HG02870 (cell line): ENCODE data around the gene MDFI.

ENCODE experiments used
- ATAC-seq: cut with Tn5 transposase; IDR thresholded peaks from one replicate; pipeline ENCODE4 v1.9.1; 2021; ENCODE audit warnings: mild to moderate bottlenecking, moderate library complexity; ENCODE audit not compliant: unreplicated experiment

Gene MDFI

DNA sequence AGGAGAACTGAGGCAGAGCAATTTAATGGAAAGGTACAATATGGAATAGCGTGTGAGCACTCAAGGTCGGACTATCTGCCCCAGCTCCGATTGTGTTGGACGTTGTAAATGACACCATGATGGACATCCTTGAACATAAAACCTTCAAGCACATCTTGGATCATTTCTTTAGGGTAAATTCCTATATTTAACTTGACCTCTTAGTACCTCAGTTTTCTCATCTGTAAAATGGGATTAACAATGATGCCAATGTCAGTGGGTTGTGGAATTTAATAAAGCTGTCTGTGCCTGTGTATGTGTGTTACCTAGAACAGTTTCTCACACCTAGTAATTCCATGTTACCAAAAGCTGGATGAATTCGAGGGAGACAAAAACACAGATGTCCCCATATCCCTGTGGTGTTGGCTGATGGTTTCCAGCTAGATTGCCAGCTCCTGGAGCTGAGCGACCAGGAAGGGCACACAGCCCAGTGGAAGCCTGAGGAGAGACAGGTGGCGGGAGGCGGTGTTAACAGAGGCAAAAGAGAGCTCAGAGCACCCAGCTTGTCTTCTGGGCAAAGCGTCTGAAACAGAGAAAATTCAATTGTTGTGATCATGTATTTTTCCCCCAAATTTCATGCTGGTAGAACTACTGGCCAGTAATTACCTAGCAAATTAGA, 32.6 kb downstream of the MDFI start:
- no peak for ATAC-seq

DNA sequence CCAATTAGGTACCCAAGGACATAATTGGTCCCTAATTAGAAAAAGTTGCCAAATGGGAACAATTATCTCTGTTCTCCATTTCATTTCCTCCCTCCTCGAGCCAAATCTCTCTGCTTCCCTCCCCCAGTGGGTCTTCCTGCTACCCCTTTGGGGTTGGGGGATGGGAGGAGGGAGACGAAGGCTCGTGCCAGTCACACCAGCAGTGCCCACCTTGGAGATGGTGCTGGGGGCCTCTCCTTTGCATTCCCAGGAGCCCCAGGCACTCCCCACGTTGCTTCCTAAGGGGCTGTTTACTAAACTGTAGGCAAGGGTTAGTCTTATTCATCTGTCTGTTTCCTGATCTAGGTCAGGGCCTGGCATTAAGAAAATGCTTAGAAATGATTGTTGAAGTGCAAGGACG, 33.1 kb downstream of the MDFI start:
- no peak for ATAC-seq

DNA sequence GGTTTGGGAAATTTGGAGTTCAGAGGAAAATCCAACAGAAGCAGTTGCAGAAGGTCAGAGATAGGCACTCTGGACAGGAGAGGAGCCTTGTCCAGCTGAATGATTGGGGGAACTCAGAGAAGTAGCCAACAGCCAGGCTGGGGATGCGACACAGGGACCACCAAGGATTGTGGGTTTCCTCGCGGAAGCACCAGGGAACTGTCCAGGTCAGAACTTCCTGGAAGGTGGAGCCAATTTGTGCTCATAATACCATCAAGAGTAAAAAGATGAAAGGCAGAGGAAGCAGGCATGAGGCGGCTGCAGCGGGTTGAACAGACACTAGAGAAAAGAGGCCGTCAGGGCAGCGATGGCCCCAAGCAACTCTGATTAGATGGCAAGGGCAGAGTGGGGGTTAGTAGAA, 33.7 kb downstream of the MDFI start:
- no peak for ATAC-seq

DNA sequence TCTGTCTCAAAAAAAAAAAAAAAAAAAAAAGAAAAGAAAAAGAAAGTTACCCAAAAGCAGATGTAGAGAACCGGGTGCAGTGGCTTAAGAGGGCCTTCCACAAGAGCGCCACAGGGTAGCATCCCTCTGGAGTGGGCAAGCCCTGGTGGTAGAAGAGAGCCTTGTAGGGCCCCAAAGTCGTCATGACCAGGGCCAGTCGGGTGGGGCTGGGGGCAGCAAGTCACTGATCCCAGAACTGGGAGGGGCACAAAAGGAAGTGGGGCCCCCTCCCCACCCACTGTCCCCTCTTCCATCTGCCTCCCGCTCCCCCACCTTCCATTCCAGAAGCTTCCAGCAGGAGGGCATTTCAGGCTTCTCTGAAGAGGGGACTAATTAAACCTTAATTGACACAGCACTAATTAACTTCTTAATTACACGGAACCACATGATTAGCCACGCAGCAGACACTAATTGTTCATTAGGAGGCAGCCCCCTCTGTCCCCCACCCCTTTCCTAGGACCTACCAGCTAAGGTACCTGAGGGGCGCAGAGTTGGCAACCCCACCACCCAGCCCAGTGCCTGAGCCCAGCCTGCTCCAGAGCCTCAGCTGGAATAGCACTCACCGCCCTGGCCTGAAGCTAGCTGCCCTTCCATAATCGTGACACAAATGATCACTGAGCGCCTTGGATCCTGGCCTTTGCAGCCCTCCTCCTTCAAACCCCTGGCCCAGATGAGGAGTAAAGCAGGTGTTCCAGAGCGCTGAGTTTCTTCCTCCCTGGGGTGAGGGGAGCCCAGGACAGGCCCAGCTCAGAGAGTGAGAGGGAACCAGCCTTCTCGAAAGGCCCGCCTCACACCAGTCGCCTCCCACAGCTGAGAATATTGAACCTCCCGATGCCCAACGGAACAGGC, 34.8 kb downstream of the MDFI start:
- ATAC-seq = no peak

DNA sequence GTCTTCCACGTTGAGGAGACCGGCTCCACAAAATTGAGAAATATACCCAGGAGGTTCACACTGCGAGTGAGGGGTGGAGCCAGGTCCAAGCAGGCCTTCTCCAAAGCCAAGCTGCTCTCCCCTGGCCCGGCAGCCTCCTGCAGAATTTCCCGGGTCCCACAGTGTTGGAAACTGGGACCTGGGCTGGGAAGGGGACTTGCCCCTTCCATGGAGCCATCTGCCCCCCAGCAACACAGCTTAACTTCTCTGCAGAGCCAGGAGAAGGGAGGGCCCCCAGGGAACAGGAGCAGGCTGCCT, 35.4 kb downstream of the MDFI start:
- ATAC-seq = no peak

DNA sequence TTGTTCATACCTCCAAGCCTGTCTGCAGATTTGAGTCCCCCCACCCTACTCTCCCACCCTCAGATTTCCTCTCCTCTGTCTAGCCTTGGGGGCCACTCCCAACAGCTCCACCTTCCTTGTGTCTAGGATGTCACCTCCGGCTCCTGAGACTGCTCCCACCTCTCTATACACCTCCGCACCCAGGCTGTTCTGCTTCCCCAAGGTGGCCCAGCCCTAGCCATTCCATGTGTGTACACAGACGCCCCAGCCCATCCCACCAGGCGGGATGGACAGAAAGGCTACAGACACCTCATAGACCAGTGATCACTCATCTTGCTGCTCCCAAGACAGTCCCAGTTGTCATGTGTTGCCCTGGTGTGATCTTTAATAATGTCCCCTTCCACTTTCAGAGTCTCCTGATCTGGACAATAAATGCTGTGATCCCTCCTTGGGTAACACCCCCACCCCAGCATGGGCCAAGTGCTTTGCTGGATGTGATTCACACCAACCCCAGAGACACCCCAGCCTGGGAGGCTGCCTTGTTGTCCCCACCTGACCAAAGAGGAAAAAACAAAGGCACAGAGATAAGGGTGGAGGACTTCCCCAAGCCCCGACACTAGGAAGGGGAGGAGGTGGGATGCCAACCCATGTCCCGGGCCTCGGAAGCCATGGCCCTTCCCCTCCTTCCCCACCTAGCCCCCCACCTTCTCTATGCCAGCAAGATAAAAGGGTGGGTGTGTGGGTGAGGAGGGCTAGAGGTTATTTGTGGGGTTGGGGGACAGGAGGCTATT, 36.1 kb downstream of the MDFI start:
- ATAC-seq = no peak

DNA sequence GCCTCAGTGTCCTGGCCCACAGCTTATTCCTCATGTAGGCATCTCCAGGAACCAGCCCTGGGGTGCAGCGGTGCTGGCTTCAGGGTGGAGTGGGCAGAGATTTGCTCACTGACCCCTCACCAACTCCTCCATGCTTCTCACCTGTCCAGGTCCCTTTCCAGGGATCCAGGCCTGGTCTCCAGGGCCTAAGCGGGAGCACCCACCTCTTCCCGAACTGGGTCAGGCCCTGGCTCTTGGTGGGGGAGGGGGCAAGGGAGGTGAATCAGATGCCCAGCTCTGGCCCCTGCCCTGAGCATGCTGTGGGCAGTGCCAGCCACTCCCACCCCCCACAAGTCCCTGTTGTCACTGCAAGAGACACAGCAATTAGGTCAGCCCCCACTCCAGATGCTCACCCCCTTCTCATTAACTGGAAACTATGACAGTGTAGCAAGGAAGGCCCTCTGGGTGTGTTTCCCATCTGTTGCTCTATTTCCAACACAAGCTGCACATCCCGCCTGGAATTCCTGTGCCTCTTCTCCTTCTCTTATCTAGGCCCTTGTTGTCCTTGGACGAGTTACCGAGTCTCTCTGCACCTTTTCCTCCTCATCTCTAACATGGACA, 37.0 kb downstream of the MDFI start:
- ATAC-seq = no peak

DNA sequence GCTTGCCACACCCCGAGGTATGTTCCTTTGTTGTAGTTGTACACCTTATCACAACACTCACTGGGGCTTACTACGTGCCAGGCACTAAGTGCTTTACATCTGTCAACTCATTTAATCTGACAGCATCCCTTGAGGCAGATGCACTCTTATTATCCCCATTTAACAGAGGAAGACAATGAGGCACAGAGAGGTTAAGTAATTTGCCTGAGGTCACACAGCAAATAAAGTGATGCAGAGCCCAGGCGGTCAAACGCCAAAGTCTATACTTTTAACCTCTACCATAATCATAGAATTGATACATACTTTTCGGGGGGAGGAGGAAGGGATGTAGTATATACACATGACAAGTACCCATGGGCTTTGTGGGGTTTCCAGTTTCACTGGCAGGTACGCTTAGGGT, 37.7 kb downstream of the MDFI start:
- ATAC-seq = no peak

DNA sequence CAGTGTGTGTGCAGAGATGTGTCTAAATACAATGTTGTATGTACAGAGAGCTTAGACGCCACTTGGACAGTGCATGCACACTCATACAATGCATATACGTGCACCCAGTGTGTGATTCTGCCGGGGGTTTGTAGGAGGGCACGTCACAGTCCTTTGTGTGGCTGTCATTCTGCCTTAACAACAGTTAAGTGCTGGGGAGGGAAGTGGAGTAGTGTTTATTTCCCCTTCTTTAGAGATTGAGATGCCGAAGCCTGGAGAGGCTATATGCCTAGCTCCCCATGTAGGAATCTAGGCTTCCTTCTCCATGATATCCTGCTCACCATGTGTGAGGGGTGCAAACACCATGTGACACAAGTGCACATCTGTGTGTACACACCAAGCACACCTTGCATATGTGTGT, 38.2 kb downstream of the MDFI start:
- ATAC-seq = no peak

DNA sequence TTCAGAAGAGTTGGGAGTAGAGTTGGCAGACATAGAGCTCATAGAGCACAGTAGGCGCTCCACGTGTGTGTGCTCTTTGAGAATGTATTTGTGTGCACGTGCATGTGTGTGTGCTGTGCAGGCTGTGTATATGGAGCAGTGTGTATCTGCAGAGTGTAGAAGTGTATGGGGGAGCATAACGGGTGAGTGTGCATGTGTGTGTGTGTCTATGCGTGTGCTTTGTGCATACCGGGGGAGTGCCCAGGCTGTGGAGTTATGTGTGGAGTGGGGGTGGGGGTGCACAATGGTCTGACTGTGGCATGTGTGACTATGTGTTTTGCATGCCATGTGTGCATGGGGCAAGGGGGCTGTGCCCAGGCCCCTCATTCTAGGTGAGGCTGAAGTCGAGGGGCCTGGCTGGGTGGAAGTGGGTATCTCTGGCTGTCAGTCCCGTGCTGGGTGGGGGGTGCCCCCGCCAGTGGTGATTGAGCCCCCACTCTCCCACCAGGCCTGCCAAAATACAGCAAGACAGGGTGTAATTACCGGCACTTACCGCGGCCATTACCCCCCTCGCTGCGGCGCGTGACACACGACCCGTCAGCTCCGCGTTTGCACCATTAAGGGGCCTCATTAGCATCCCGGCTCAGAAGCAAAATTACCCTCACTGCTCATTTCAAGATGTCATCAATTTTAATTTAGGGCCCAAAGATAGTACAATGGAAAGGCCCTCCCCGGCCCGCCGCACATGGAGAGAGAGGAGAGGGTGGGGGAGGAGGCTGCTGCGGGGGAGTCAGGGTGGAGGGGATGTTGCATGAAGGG, 39.1 kb downstream of the MDFI start:
- ATAC-seq = no peak

DNA sequence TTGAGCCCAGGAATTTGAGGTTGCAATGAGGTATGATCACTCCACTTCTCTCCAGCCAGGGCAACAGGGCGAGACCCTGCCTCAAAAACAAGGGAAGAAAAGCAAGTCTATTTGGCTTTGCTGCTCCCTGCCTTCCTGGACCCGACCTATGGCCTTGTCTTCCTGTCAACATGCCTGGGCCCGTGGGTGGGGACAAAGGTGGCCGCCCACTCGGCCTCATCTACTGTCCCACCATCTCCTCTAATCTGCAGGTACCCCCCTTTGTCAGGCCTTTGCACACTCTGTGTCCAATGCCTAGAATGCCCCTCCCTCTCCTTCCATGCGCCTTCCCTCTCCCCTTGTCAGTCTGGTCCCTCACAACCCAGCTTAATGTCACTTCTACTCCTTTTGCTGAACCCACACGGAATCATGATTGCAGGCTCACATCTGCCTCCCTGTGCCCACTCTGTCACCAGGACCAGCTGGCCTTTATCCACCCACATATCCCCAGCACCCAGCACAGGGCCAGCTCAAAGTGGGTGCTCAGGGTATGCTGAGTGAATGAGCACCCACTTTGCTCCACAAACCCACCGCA, 40.3 kb downstream of the MDFI start:
- no peak for ATAC-seq

DNA sequence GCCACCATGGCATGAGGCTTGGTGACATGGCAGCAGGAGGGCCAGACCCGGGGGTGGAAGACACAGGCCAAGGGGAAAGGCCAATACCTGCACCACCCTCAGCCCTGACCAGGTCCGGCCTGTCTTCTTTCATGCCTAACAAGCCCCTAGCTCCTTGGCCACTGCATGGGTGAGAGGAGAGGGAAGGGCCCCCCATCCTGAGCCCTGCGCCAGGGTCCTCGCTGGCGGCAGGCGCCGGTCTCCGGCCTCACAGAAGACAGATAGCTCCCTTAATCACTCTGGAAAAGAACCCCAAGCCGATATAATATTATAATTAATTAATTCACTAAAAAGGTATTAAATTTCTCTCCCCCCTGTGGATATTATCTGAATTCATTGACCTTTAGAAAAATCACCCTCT, 41.4 kb downstream of the MDFI start:
- ATAC-seq = no peak

DNA sequence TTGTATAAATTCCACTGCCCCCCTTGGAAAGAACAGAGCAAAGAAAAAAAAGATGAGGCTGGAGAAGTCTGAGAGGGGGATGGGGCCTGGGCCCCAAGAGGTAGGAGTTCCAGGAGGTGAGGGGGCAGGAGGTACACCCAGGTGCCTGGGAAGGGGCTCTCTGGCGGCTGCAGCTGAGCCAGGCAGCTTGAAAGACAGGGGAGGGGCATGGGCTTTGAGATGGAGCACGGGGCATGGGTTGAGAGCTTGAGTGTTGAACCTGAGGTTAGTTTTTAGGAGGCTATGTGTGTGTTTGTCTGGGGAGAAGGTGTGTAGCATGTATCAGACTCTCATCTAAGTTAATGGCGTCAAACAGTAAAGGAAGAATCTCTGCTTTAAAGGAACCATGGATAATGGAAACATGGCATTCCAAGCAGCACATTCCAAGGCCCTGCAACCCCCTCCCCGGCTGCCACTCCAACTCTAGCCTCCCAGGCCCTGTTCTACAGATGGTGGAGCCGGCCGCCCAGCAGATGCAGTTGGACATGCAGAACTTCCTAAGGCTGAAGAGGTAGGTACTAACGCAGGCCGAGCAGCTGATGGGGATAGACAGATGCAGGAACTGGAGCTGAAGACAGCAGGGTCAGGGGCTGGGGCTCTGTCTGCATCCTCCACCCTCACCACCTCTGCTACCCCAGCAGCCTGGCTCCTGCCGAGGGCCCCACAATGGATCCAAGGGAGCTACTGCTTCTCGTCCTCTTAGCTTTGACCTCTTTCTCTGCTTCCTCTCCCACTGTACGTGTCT, 42.1 kb downstream of the MDFI start:
- ATAC-seq = no peak

DNA sequence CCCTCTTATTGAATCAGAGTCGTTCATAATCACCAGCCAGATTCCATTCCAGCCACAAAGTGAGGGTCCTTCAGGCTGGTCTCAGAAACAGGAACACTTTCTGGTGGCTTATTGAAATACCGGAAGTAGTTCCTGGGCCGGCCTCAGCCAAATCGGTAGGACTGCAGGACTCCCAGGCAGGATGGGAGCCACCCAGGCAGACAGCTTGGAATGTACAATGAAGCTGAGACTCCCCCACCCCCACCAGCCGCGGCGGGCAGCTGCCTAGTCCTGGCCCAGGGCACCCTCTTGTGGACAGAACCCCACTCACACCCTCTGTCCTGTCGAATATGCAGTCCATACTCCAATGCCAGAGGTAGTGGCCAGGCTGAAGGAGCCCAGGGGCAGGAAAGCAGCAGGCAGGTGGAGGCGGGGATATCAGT, 43.8 kb downstream of the MDFI start:
- peak; percentile 63 for ATAC-seq

DNA sequence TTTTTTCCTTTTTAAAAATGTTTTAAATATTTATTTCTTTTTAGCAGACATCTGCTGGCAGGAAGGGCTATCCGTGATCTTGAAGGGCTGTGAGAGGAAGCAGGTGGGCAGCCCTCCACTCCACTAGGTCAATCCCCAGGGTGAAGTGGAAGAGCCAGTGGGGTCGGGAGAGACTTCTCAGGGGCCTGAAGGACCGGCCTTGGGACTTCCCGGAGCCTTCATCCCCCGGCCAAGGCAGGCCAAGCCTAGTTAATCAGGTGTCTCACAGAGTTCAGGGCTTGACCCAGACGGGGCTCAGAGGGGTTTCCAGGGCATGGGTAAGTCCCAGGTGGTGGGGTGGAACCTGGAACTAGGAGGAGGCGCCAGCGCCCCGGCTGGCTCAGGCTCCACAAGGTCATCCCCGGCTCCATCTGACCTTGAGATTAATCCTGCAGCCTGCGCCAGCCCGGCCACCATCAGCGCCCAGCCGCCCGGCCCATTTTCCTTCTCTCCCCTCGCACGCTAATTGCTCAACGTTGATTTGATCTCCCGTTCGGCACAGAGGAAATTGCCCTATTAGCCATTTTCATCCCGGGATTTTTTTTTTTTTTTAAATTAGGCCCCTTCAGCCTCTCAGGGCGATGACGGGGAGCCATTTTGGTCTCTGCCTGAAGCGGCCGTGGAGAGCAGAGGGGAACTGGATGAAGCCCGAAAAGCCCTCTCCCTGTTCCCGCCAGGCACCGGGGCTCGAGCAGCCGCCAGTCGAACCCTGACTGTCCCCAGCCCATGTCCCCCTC, 44.4 kb downstream of the MDFI start:
- peak; percentile 12 for ATAC-seq

DNA sequence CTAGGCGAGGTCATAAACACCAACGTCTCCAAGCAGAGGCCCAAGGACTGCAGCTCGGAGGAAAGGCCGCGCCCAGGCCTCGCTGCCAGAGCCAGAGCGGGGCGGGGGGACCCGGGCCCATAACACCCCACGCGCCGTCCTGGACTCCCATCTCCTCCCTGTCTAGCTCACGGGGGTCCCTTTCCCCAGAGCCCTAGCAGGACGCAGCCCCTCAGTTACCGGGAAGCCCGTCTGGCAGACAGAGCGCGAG, 44.9 kb downstream of the MDFI start:
- ATAC-seq = no peak

DNA sequence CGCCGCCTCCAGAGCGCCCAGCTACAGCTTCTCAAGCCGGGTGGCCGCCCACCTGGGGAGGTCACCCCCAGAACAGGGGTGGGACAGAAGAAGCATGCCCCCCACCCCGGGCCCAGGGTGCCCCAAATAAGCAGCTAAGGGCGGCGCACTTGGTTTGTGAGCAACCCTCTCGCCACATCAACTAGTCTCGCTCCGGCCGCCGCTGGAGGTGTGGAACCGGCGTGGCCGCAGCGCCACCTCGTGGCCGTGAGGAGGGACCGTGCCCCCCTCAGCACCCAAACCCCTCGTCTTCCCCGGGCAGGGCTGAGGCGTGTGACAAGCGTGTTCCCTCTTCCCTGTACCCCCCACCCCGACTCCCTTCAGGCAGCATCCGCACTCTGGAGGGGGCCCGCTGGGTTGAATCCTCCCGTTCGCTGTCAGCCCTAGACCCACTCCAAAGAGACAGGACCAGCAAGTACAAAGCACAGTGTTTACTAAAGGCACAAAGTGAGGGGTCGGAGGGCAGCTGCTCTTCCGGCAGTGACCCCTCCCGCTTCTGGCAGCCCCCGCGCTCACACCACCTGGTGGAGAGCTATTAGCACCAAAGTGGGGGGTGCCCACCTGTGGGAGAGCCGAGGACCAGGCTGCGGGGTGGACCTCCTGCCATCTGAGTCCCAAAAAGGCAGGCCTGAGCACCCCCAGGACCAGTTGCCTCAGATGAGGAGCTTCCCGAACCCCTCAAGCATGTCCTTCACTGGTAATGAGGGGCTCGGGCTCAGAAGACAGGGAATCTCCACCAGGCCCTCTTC, 45.4 kb downstream of the MDFI start:
- ATAC-seq = peak; percentile 60
